Dedifferentiated amniotic fluid mesenchymal stem cell (primary cell): ENCODE measurements around the gene CDC73.
"Not testable (repeated sequence)": the region's sequence is repeated elsewhere in the genome, so short reads cannot be mapped to it uniquely, and the experiment has no call there.

Source experiments
- DNase-seq: peaks from one replicate; pipeline ENCODE4 v3.0.0-alpha.2; 2016; ENCODE audit errors: extremely low spot score

CDC73 gene

DNA sequence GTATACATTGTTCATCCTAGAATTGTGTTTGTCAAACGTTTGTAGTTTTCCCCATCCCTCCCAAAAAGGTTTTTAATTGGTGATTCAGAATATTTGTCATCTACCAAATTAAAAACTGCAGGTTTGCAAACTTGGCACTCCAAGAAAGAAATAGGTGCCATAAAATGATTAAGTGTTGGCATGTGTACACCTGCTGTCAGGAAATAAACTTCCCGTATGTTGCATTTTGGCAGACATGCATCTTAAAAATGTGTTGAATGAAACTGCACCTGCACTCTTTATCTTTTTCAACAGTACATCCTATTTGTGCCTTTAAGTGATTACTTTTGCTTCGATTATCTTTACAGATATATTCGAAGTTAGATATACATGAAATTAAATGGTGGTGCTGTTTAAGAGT is 57.3 kb downstream of the CDC73 start:
- DNase-seq: no peak

GRCh38 chr1:193181536-193181935 is 59.7 kb downstream of the CDC73 start:
- DNase-seq: no peak

DNA sequence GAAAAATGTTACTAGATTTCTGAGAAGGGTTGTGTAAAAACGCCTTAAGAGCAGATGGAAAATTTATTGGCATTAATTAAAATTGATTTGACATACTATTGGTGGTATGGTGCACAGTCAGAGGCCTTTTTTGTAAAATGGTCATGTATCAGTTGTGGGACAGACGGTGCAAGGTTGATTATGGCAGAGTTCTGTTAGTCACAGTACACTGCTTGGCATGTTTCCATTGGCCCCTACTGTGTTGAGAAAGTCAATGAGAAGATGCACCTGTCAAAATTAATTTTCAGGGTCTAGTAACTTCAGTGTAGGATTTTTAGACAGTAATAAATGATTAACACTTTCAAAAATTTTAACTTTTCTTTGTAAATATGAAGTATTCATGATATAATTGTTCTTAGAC is 60.2 kb downstream of the CDC73 start:
- no peak for DNase-seq

- DNase-seq: peak; percentile 67
These were observed 61.3 kb downstream of the CDC73 start for GRCh38 chr1:193183019-193183627.

DNA sequence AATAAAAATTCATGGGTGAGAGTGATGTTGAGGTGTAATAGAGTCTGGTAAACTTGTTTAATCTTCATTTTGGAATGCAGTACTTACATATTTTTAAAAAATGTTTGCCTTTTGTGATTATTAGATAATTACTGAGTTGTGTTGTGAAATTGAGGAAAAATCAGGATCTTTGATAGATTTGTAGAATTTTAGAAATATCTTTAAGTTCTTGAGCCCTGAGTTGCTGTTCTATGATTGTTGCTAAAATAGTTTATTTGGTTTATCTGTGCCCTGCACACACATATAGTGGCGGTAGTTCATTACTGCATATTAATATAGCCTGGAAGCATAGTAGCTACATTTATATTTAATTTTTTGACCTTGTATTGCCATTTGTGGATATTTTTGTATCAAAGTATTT is 62.9 kb downstream of the CDC73 start:
- no peak for DNase-seq

GRCh38 chr1:193185211-193185610 is 63.4 kb downstream of the CDC73 start:
- DNase-seq: no peak

DNA sequence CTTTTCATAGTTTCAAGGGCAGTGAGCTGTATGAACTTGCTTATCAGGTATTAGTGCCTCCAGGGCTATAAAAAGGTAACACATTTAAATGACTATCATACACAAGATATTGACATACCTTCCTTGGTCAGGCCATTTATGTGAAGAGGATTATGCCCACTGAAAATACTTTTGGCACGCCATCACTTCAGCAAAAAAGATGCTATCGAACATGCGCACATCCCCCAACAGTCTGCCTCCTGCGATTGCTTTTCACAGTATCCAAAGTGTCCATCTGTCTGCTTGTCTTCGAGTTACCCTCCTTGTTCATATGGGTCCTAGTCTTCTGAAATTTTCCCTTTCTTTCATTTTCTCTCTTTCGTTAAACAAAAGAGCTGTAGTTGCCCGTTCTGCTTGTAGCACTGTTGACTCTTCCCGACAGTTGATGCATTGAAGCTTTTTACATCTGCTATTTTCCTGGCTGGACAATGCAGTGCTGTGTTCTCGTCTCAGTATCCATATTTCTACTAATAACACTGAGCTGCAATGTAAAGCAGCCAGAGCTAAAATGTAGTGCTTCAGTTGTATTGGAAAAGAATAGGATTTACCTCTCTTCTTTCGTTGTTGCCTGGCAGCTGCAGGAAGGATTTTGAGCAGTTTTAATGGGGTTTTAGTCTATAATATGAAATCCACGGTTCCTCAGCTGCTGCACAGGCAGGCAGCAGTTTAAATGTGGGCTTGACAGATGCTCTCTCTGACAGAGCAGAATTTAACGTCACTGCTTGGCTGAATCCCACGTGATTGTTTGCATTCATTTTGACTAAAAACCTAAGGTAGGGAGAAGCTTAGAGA is 64.3 kb downstream of the CDC73 start, which contains the start of gene B3GALT2:
B3GALT2 (minus strand) TSS at position 713 of the 831 bp plus-strand sequence. CDS start 5,051 bp downstream, outside the sequence.
- peak; percentile 54 for DNase-seq

- no peak for DNase-seq
These were observed 65.3 kb downstream of the CDC73 start for GRCh38 chr1:193187114-193187513.

DNA sequence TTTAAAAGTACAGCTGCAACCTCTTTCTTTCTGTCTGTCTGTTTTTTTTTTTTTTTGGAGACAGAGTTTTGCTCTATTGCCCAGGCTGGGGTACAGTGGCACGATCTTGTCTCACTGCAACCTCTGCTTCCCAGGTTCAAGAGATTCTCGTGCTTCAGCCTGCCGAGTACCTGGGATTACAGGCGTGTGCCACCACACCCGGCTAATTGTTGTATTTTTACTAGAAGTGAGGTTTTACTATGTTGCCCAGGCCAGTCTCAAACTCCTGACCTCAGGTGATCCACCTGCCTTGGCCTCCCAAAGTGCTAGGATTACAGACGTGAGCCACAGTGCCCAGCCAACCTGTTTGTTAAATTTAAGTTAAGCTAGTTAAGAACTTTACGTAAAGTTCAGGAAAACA is 67.1 kb downstream of the CDC73 start:
- DNase-seq: not testable (repeated sequence)

- no peak for DNase-seq
These were observed 67.7 kb downstream of the CDC73 start for GRCh38 chr1:193189442-193190095.

- DNase-seq: peak; percentile 52
These were observed 68.4 kb downstream of the CDC73 start for GRCh38 chr1:193190096-193190744.

- no peak for DNase-seq
These were observed 70.8 kb downstream of the CDC73 start for GRCh38 chr1:193192586-193192985.

DNA sequence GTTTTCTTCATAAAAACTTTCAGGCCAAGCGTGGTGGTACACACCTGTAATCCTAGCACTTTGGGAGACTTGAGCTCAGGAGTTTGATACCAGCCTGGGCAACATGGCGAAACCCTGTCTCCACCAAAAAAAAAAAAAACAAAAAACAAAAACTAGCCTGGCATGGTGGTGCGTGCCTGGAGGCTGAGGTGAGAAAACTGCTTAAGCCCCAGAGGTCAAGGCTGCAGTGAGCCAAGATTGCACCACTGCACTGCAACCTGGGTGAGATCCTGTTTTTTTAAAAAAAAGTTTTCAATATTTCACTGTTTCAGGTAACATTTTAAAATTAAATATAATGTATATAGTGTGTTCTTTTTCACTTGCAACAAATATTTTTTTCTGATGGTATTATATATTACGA is 78.1 kb downstream of the CDC73 start:
- no peak for DNase-seq

- no peak for DNase-seq
These were observed 79.2 kb downstream of the CDC73 start for GRCh38 chr1:193201021-193201420.

DNA sequence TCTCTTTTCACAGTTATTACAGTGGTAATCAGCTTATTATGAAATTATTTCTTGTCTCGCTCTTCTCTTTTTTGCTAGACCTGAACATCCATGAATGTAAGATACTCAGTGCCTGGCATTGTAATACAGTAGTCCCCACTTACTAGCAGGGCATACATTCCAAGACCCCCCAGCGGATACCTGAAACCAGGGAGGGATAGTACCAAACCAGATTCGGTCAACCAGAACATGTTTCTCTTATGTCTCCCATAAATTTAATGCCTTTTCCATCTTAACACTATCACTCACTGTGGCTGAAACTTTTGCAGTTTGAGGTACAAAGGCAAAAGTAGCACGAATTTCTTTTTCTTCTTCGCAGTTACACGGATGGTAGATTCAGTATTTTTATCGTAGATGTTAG is 89.2 kb downstream of the CDC73 start:
- DNase-seq: no peak

GRCh38 chr1:193211539-193211938 is 89.7 kb downstream of the CDC73 start:
- peak; percentile 68 for DNase-seq

DNA sequence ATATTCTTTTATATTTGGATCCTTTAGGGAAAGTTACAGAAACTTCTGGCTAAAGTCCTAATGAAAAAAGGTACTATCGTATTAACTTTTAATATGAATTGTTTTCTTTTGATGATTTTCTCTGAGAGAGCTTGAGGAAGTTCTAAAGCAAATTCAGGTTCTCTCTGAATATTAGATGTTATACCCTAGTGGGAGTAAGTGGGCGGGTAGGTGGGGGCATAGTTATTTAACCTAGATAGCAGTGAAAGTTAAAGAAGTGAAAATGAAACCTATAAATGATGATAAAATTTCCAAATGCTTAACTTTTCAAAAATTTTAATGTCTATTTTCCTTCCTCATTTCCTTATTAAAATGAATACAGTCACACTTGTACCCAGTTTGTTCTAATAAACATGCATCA is 90.8 kb downstream of the CDC73 start:
- no peak for DNase-seq

DNA sequence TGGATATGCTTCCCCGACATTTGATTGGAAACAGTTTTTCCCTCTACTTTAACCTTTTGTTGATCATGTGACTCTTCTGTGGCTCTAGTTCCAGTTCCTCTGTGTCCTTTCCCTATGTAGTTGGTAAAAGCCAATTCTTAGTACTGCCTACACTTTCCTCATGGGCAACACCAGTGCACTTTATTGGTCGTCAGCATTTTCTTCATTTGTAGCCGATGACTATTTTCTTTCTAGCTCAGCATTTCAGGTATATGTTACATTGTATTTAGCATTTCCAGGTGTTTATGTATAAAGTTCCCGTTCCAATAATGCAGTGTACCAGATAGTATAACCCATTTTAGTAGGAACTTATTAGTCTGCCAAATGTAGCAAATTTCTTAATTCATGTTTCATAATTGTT is 92.2 kb downstream of the CDC73 start:
- DNase-seq: no peak

DNA sequence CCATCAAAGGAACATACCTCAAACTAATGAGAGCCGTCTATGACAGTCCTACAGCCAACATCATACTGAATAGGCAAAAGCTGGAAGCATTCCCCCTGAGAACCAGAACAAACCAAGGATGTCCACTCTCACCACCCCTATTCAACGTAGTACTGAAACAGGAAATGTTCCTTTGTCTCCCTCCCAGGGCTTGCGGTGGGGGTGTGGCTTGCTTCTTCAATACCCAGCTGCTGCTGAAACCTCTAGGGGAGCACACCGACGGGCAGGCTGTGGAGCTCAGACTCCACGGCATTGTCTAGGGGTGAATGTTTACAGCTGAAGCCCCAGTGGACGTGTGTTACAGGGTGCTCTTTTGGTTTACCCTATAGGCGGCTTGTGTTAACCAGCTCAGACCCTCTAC is 95.1 kb downstream of the CDC73 start:
- no peak for DNase-seq

DNA sequence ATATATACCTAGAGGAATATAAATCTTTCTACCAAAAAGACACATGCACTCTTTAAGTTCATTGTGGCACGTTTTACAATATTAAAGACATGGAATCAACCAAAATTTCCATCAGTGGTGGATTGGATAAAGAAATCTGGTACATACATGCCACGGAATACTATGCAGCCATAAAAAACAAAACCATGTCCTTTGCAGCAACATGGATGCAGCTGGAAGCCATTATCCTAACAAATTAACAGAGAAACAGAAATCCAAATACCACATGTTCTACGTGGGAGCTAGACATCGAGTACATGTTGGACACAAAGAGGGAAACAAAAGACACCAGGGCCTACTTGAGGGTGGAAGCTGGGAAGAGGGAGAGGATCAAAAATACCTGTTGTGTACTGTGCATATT is 97.6 kb downstream of the CDC73 start:
- no peak for DNase-seq

DNA sequence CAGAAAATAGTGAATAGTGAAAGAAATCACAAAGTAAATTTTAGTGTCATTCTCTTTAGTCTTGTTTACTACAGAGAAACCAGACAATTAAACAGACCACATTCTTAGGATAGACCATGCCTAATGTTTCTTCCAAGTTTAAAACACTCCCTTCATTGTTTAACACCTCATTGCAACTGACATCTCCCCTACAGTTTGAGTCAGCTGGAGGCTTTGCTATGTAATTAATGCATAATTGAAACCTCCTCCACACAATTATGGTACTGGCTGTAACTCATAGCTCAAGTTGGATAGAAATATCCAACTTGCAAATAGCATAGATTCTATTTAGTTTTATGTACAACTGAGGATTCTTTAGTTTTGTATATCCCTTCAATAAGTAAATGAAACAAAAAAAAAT is 99.8 kb downstream of the CDC73 start:
- no peak for DNase-seq

DNA sequence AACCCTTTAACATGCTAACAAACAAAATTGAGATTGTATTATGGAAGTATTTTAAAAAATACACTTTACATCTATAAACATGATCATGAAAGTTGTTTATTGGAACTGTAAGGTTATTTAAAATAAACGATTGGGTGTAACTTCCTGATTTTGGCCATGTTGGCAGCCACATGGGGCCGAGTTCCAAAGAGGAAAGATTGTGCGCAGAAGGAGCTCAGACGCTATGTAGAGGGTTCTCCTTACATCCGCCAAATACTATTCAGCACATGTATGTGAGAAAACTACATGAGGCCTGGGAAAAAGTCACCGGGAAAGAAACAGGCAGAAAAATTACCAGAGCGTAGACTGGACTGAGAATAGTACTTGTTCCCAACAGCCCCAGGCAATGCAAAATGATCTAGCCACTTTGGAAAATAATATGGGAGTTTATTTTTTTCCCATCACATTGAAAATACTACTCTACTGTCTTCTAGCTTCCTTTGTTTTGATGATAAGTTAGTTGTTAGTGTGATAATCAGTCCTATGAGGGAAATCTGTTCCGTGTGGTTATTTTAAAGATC is 100.3 kb downstream of the CDC73 start:
- no peak for DNase-seq
